GM18909 (cell line): ENCODE results near the gene RBM42.
"Not testable (repeated sequence)": the region's sequence is repeated elsewhere in the genome, so short reads cannot be mapped to it uniquely, and the experiment has no call there.

Source experiments
- ATAC-seq: cut with Tn5 transposase; IDR thresholded peaks from one replicate; pipeline ENCODE4 v1.9.1; 2021; ENCODE audit warnings: mild to moderate bottlenecking; ENCODE audit not compliant: unreplicated experiment, poor library complexity

Gene RBM42

GRCh38 chr19:35628565-35629331 lies at the start of gene RBM42:
RBM42 (plus strand) TSS chr19:35629036; CDS start chr19:35629154, 118 bp downstream.
- peak; percentile 93 for ATAC-seq

- no peak for ATAC-seq
These were observed 46.1 kb upstream of the RBM42 start for GRCh38 chr19:35582760-35583159.

- no peak for ATAC-seq
These were observed 43.0 kb upstream of the RBM42 start, which contains the start of gene PMIS2 for GRCh38 chr19:35585848-35586247. PMIS2 (plus strand) TSS chr19:35586173; CDS start chr19:35586260, 87 bp downstream.

- ATAC-seq, result no peak
These were observed 41.5 kb upstream of the RBM42 start for GRCh38 chr19:35587321-35587720.

GRCh38 chr19:35590875-35591274 lies 38.0 kb upstream of the RBM42 start:
- no peak for ATAC-seq

- no peak for ATAC-seq
These were observed 36.6 kb upstream of the RBM42 start for GRCh38 chr19:35592226-35592625.

GRCh38 chr19:35595026-35595425 lies 33.8 kb upstream of the RBM42 start:
- not testable (repeated sequence) for ATAC-seq

- no peak for ATAC-seq
These were observed 32.9 kb upstream of the RBM42 start for GRCh38 chr19:35595928-35596327.

GRCh38 chr19:35596366-35596999 lies 32.4 kb upstream of the RBM42 start:
- ATAC-seq, result peak; percentile 69

GRCh38 chr19:35601971-35602370 lies 26.9 kb upstream of the RBM42 start:
- ATAC-seq, result no peak

- ATAC-seq, result not testable (repeated sequence)
These were observed 24.4 kb upstream of the RBM42 start for GRCh38 chr19:35604436-35604835.

GRCh38 chr19:35607170-35607569 lies 21.7 kb upstream of the RBM42 start:
- not testable (repeated sequence) for ATAC-seq

GRCh38 chr19:35607661-35608060 lies 21.2 kb upstream of the RBM42 start:
- no peak for ATAC-seq

GRCh38 chr19:35608251-35608650 lies 20.6 kb upstream of the RBM42 start:
- ATAC-seq, result no peak

GRCh38 chr19:35609851-35610353 lies 18.9 kb upstream of the RBM42 start:
- peak; percentile 38 for ATAC-seq

- no peak for ATAC-seq
These were observed 16.6 kb upstream of the RBM42 start for GRCh38 chr19:35612224-35612558.

- ATAC-seq, result peak; percentile 85
These were observed 16.1 kb upstream of the RBM42 start, which contains the start of gene HAUS5 for GRCh38 chr19:35612559-35613321. HAUS5 (plus strand) TSS chr19:35612735; CDS start chr19:35612795, 60 bp downstream.

GRCh38 chr19:35613574-35613973 lies 15.3 kb upstream of the RBM42 start:
- no peak for ATAC-seq

- ATAC-seq, result no peak
These were observed 13.8 kb upstream of the RBM42 start for GRCh38 chr19:35615036-35615435.

- ATAC-seq, result no peak
These were observed 10.0 kb upstream of the RBM42 start for GRCh38 chr19:35618857-35619256.
